Neural crest cell (in vitro differentiated cells): ENCODE results near the gene RRAD. TPM values are rescaled to one million over a fixed set of nuclear protein-coding genes. Genes with fewer than 3 reads are reported as not detected.
A peak's percentile ranks its signal among the peaks of the same experiment; 100 is the strongest.

ENCODE experiments used
- DNase-seq: peaks from one replicate; pipeline ENCODE4 v3.0.0; 2021; ENCODE audit warnings: low read depth, mixed read lengths, low spot score
- H3K27ac Mint-ChIP-seq: one replicate; pipeline ENCODE4 v1.8.0; 2021; ENCODE audit warnings: mild to moderate bottlenecking, mixed read lengths; ENCODE audit not compliant: unreplicated experiment
- H3K27me3 Mint-ChIP-seq: 2 replicates; pipeline ENCODE4 v1.8.0; 2021; ENCODE audit warnings: low read depth, mild to moderate bottlenecking, mixed read lengths
- H3K36me3 Mint-ChIP-seq: 2 replicates; pipeline ENCODE4 v1.8.0; 2021; ENCODE audit warnings: low read depth, mild to moderate bottlenecking, mixed read lengths
- H3K4me1 Mint-ChIP-seq: 2 replicates; pipeline ENCODE4 v1.8.0; 2021; ENCODE audit warnings: mixed read lengths
- H3K4me3 Mint-ChIP-seq: one replicate; pipeline ENCODE4 v1.8.0; 2021; ENCODE audit warnings: mild to moderate bottlenecking, mixed read lengths
- H3K9me3 Mint-ChIP-seq: 2 replicates; pipeline ENCODE4 v1.8.0; 2021; ENCODE audit warnings: mixed read lengths
- CTCF ChIP-seq: fragments of 200-600 bp; sonication (generic); conservative IDR thresholded peaks from 2 replicates; pipeline ENCODE4 v1.5.0; 2021; ENCODE audit warnings: antibody characterized with exemption, mild to moderate bottlenecking
- total RNA-seq: library from RNA; stranded (reverse); gene quantifications from 2 replicates; pipeline ENCODE4 v1.2.1, GENCODE V29; 2021

RRAD gene
- total RNA-seq, 1 donor from 2014 or later, result 0.54 TPM

GRCh38 chr16:66915041-66915440 is 10.3 kb downstream of the RRAD start:
- H3K9me3 Mint-ChIP-seq, result no peaks in the 10 kb centered on the region
- no peak overlapping the region for H3K4me3 Mint-ChIP-seq
- peaks cover 6% of the 10 kb centered on the region for H3K27me3 Mint-ChIP-seq
- no peak for TF ChIP-seq CTCF
- H3K27ac Mint-ChIP-seq, result no peak overlapping the region
- H3K4me1 Mint-ChIP-seq, result peaks cover 7% of the 10 kb centered on the region
- no peak for DNase-seq
- H3K36me3 Mint-ChIP-seq, result no peaks in the 10 kb centered on the region

- no peaks in the 10 kb centered on the region for H3K9me3 Mint-ChIP-seq
- no peaks in the 10 kb centered on the region for H3K36me3 Mint-ChIP-seq
- no peak for DNase-seq
- TF ChIP-seq CTCF, result no peak
- no peak overlapping the region for H3K27ac Mint-ChIP-seq
- peaks cover 7% of the 10 kb centered on the region for H3K4me1 Mint-ChIP-seq
- no peak overlapping the region for H3K4me3 Mint-ChIP-seq
- peaks cover 6% of the 10 kb centered on the region for H3K27me3 Mint-ChIP-seq
These were observed 10.8 kb downstream of the RRAD start for GRCh38 chr16:66914541-66914940.

- H3K36me3 Mint-ChIP-seq, result no peaks in the 10 kb centered on the region
- no peak overlapping the region for H3K4me3 Mint-ChIP-seq
- DNase-seq, result no peak
- no peaks in the 10 kb centered on the region for H3K9me3 Mint-ChIP-seq
- peaks cover 7% of the 10 kb centered on the region for H3K4me1 Mint-ChIP-seq
- peak overlapping the region; percentile 43 for H3K27ac Mint-ChIP-seq
- no peak for TF ChIP-seq CTCF
- H3K27me3 Mint-ChIP-seq, result peaks cover 2% of the 10 kb centered on the region
These were observed 11.6 kb downstream of the RRAD start for GRCh38 chr16:66913711-66914110.

- no peak for DNase-seq
- Mint-ChIP-seq H3K27me3 (peaks cover 7% of the 10 kb centered on the region), H3K36me3 (no peaks in the 10 kb centered on the region), H3K9me3 (no peaks in the 10 kb centered on the region), H3K4me3 (no peak overlapping the region), H3K27ac (no peak overlapping the region), H3K4me1 (peaks cover 7% of the 10 kb centered on the region)
- no peak for TF ChIP-seq CTCF
These were observed 12.3 kb downstream of the RRAD start for GRCh38 chr16:66913081-66913480.

- Mint-ChIP-seq H3K4me1 (peaks cover 7% of the 10 kb centered on the region), H3K36me3 (no peaks in the 10 kb centered on the region), H3K9me3 (no peaks in the 10 kb centered on the region), H3K27me3 (peaks cover 5% of the 10 kb centered on the region), H3K27ac (peak overlapping the region; percentile 67), H3K4me3 (no peak overlapping the region)
- DNase-seq, result no peak
- TF ChIP-seq CTCF, result no peak
These were observed 13.5 kb downstream of the RRAD start for GRCh38 chr16:66911801-66912200.

- Mint-ChIP-seq H3K27me3 (peaks cover 5% of the 10 kb centered on the region), H3K4me1 (peaks cover 7% of the 10 kb centered on the region), H3K36me3 (no peaks in the 10 kb centered on the region), H3K4me3 (no peak overlapping the region), H3K9me3 (no peaks in the 10 kb centered on the region), H3K27ac (no peak overlapping the region)
- no peak for TF ChIP-seq CTCF
- DNase-seq, result no peak
These were observed 14.2 kb downstream of the RRAD start for GRCh38 chr16:66911112-66911511.
